B cell (primary cell): ENCODE data around the gene SHISA3. TPM values are rescaled to one million over a fixed set of nuclear protein-coding genes. Genes with fewer than 3 reads are reported as not detected.

Experiments used
- ATAC-seq: fragments of 200-7000 bp; cut with Tn5 transposase; one replicate; pipeline ENCODE4 v1.10.0; 2021; ENCODE audit warnings: low read depth, mild to moderate bottlenecking, moderate number of reproducible peaks, moderate library complexity
- CTCF ChIA-PET: fragments of 350-600 bp; sonication (Branson Sonifier 250); formaldehyde crosslinking; loops from one replicate; lab custom pipeline; 2021; ENCODE audit warnings: antibody characterized with exemption, inconsistent platforms; lab: Charles Lee
- POLR2A ChIA-PET: fragments of 350-600 bp; sonication (Branson Sonifier 250); formaldehyde crosslinking; loops from one replicate; lab custom pipeline; 2021; ENCODE audit warnings: antibody characterized with exemption; lab: Charles Lee
- DNase-seq: peaks from one replicate; pipeline ENCODE4 v3.0.0; 2013
- H2AFZ ChIP-seq: 2 replicates; pipeline ENCODE4 v1.6.1; 2012; ENCODE audit warnings: mild to moderate bottlenecking, low read depth, low read length; ENCODE audit not compliant: insufficient read depth, poor library complexity, severe bottlenecking
- H3K27ac ChIP-seq, 2 donors: 1 replicate in 1 of 2; 2 replicates in 1 of 2; pipeline ENCODE4 v1.5.1; 2012 to 2013; ENCODE audit warnings: low read length in 2 of 2, mild to moderate bottlenecking in 2 of 2, moderate library complexity in 1 of 2
- H3K27me3 ChIP-seq, 4 experiments: fragments of 200-600 bp in 1 of 4; sonication (generic) in 1 of 4; replicated peaks in 1 of 4; 1 replicate in 2 of 4; 2 replicates in 2 of 4; pipeline versions ENCODE4 v1.6.1 to v1.7.0; 2013 to 2016; ENCODE audit warnings: low read length in 3 of 4, mild to moderate bottlenecking in 2 of 4, mixed read lengths in 1 of 4, moderate library complexity in 1 of 4; ENCODE audit not compliant: insufficient read depth in 4 of 4, control insufficient read depth in 3 of 4; ENCODE audit errors: control extremely low read depth in 1 of 4
- H3K36me3 ChIP-seq, 2 experiments: replicated peaks in 1 of 2; 1 replicate in 1 of 2; 2 replicates in 1 of 2; pipeline versions ENCODE4 v1.6.1 to v1.7.1; 2013; ENCODE audit warnings: low read length in 1 of 2; ENCODE audit not compliant: insufficient read depth in 2 of 2, control insufficient read depth in 1 of 2; ENCODE audit errors: control extremely low read depth in 1 of 2, extremely low read depth in 1 of 2
- H3K4me1 ChIP-seq, 2 donors: fragments of 200-600 bp in 1 of 2; sonication (generic) in 1 of 2; 1 replicate in 1 of 2; 2 replicates in 1 of 2; pipeline versions ENCODE4 v1.5.1 to v1.6.1; 2013 to 2017; ENCODE audit warnings: low read length in 2 of 2; ENCODE audit not compliant: control insufficient read depth in 2 of 2, insufficient read depth in 2 of 2
- H3K4me2 ChIP-seq: replicated peaks from 2 replicates; pipeline ENCODE3; 2012; ENCODE audit warnings: mild to moderate bottlenecking, low read depth, low read length; ENCODE audit not compliant: poor library complexity, severe bottlenecking
- H3K4me3 ChIP-seq, 5 experiments: fragments of 200-600 bp in 1 of 5; sonication (generic) in 1 of 5; 1 replicate in 3 of 5; 2 replicates in 2 of 5; pipeline versions ENCODE4 v1.5.1 to v1.7.0; 2011 to 2016; ENCODE audit warnings: low read length in 4 of 5, mild to moderate bottlenecking in 4 of 5, low read depth in 2 of 5, control low read depth in 1 of 5, moderate library complexity in 1 of 5; ENCODE audit not compliant: insufficient read depth in 1 of 5; ENCODE audit errors: control extremely low read depth in 1 of 5, extremely low read depth in 1 of 5
- H3K79me2 ChIP-seq: fragments of 200-600 bp; sonication (generic); one replicate; pipeline ENCODE4 v1.6.0; 2016; ENCODE audit warnings: low read length; ENCODE audit not compliant: control insufficient read depth, insufficient read depth
- H3K9ac ChIP-seq: fragments of 200-600 bp; sonication (generic); 2 replicates; pipeline ENCODE4 v1.6.1; 2017; ENCODE audit warnings: mild to moderate bottlenecking, low read length, moderate library complexity
- H3K9me3 ChIP-seq, 3 donors: one replicate each; pipeline versions ENCODE4 v1.6.1 to v1.7.1; 2013; ENCODE audit warnings: low read length in 2 of 3; ENCODE audit not compliant: control insufficient read depth in 2 of 3, insufficient read depth in 1 of 3; ENCODE audit errors: control extremely low read depth in 1 of 3
- H4K20me1 ChIP-seq: 2 replicates; pipeline ENCODE4 v1.6.0; 2012; ENCODE audit warnings: mild to moderate bottlenecking, low read length; ENCODE audit not compliant: insufficient read depth, control insufficient read depth, poor library complexity, severe bottlenecking
- H3K27ac Mint-ChIP-seq: one replicate; pipeline ENCODE4 v1.8.0; 2021; ENCODE audit warnings: mixed read lengths
- H3K27me3 Mint-ChIP-seq: one replicate; pipeline ENCODE4 v1.8.0; 2021; ENCODE audit warnings: mixed read lengths
- H3K4me1 Mint-ChIP-seq: one replicate; pipeline ENCODE4 v1.8.0; 2021; ENCODE audit warnings: mixed read lengths
- H3K4me3 Mint-ChIP-seq: one replicate; pipeline ENCODE4 v1.8.0; 2021; ENCODE audit warnings: mixed read lengths
- H3K9me3 Mint-ChIP-seq: one replicate; pipeline ENCODE4 v1.8.0; 2022; ENCODE audit warnings: mixed read lengths; ENCODE audit not compliant: insufficient read depth
- CTCF ChIP-seq: fragments of 200-600 bp; IDR thresholded peaks from one replicate; pipeline ENCODE4 v1.8.0; 2022; ENCODE audit warnings: antibody characterized with exemption, mild to moderate bottlenecking
- EZH2 ChIP-seq: IDR thresholded peaks from 2 replicates; pipeline ENCODE4 v1.6.1; 2012; ENCODE audit warnings: borderline replicate concordance, low read depth, mild to moderate bottlenecking, moderate library complexity, low read length; ENCODE audit not compliant: insufficient read depth, poor library complexity, severe bottlenecking
- WGBS: methylation state at CpG from one replicate; pipeline ENCODE4 v1.1.5; 2013; ENCODE audit warnings: missing lambda C conversion rate; ENCODE audit not compliant: insufficient coverage; 5-methylcytosine and 5-hydroxymethylcytosine counted together
- intact Hi-C: fragments of 100-400 bp; cut with micrococcal nuclease; formaldehyde crosslinking; loops from one replicate; pipeline ENCODE4 v1.10.0; 2022
- polyA plus RNA-seq: library from polyadenylated mRNA; depleted of rRNA; stranded (reverse); fragments of >200 nt; gene quantifications from 2 replicates; pipeline ENCODE4 v1.2.3, GENCODE V29; 2012
- total RNA-seq, 2 donors: library from RNA; stranded (reverse); fragments of 120-200 nt in 1 of 2; gene quantifications; 1 replicate in 1 of 2; 2 replicates in 1 of 2; pipeline versions ENCODE4 v1.2.3 to v1.2.4, GENCODE V29; 2013 to 2022

Gene SHISA3
- total and polyA plus RNA-seq, 2 donors (not counting 1 experiment from before 2014, with no cell fraction given) = not detected

DNA sequence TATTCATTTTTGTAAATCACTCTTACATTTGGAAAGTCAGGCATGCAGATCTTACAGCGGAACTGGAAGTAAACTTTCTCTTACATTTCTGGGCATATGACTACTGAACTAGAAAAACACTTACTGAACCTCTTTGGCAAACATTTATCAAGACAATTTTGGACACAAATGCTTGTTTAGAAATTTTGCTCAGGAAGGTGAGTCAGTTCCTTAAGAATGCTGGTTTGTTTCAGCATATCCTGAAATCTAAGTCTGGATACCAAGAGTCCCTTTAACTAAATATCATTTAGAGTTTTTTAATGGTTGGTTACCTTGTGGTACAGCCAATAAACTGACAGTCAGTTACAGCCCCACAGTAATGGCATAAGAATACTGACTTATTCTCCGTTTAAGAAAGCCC lies 15.0 kb downstream of the SHISA3 start:
- no peaks in the 10 kb centered on the region for H3K9me3 Mint-ChIP-seq
- no peak for ATAC-seq
- Histone ChIP-seq H3K4me3 (no peak overlapping the region), H3K4me2 (no peak overlapping the region), H3K4me1 (no peaks in the 10 kb centered on the region), H3K36me3 (peaks cover 12 to 26% of the 10 kb centered on the region in 2 experiments), H3K9me3 (no peaks in the 10 kb centered on the region), H3K9ac (no peak overlapping the region), H4K20me1 (no peaks in the 10 kb centered on the region), H2AFZ (no peak overlapping the region), H3K27ac (no peak overlapping the region), H3K27me3 (no peaks in the 10 kb centered on the region), H3K79me2 (no peaks in the 10 kb centered on the region)
- intact Hi-C loops = no loop called here
- ChIA-PET POLR2A (no interaction called here), CTCF (no interaction called here)
- no peak overlapping the region for H3K4me3 Mint-ChIP-seq
- no peaks in the 10 kb centered on the region for H3K4me1 Mint-ChIP-seq
- TF ChIP-seq EZH2 (no peak), CTCF (no peak)
- no peaks in the 10 kb centered on the region for H3K27me3 Mint-ChIP-seq
- no peak overlapping the region for H3K27ac Mint-ChIP-seq
- 100% methylated on average over 2 of the region's 2 CpGs for WGBS
- no peak for DNase-seq

- H4K20me1 ChIP-seq = no peaks in the 10 kb centered on the region
- H3K4me1 ChIP-seq = no peaks in the 10 kb centered on the region
- H3K27me3 ChIP-seq = no peaks in the 10 kb centered on the region
- Mint-ChIP-seq H3K9me3 (no peaks in the 10 kb centered on the region), H3K4me1 (no peaks in the 10 kb centered on the region), H3K4me3 (no peak overlapping the region), H3K27me3 (no peaks in the 10 kb centered on the region), H3K27ac (no peak overlapping the region)
- intact Hi-C loops = no loop called here
- peaks cover 14 to 35% of the 10 kb centered on the region in 2 experiments for H3K36me3 ChIP-seq
- no peak for DNase-seq
- TF ChIP-seq CTCF (no peak), EZH2 (no peak)
- no peaks in the 10 kb centered on the region for H3K9me3 ChIP-seq
- no peak overlapping the region for H2AFZ ChIP-seq
- no peak overlapping the region for H3K4me3 ChIP-seq
- no peak for ATAC-seq
- ChIA-PET POLR2A (no interaction called here), CTCF (no interaction called here)
- H3K9ac ChIP-seq = no peak overlapping the region
- H3K27ac ChIP-seq = no peak overlapping the region
- no CpG with 5 or more reads among the region's 1 CpG for WGBS
- H3K79me2 ChIP-seq = no peaks in the 10 kb centered on the region
- no peak overlapping the region for H3K4me2 ChIP-seq
Observed at GRCh38 chr4:42415281-42415680, 18.0 kb downstream of the SHISA3 start.
